WTC11 (cell line): ENCODE results near the gene ICOS. TPM values are rescaled to one million over a fixed set of nuclear protein-coding genes. Genes with fewer than 3 reads are reported as not detected.

Source experiments
- ATAC-seq: fragments of 200-7000 bp; cut with Tn5 transposase; 2 replicates; pipeline ENCODE4 v1.10.0; 2021; ENCODE audit warnings: mild to moderate bottlenecking, moderate library complexity
- CTCF ChIA-PET: fragments of 300-600 bp; sonication (Branson Sonifier 250); formaldehyde crosslinking; loops from one replicate; lab custom pipeline; 2021; ENCODE audit warnings: antibody characterized with exemption; lab: Charles Lee
- POLR2A ChIA-PET: fragments of 350-600 bp; sonication (Branson Sonifier 250); formaldehyde crosslinking; loops from one replicate; lab custom pipeline; 2021; ENCODE audit warnings: antibody characterized with exemption; lab: Charles Lee
- DNase-seq: peaks from one replicate; pipeline ENCODE4 v3.0.0; 2021; ENCODE audit warnings: low spot score
- H3K27ac Mint-ChIP-seq: 2 replicates; pipeline ENCODE4 v1.8.0; 2021; ENCODE audit warnings: mixed read lengths
- H3K27me3 Mint-ChIP-seq: 2 replicates; pipeline ENCODE4 v1.8.0; 2021; ENCODE audit warnings: low read depth, mild to moderate bottlenecking, moderate library complexity, mixed read lengths
- H3K36me3 Mint-ChIP-seq: 2 replicates; pipeline ENCODE4 v1.8.0; 2021; ENCODE audit warnings: mixed read lengths
- H3K4me1 Mint-ChIP-seq: 2 replicates; pipeline ENCODE4 v1.8.0; 2022; ENCODE audit warnings: mixed read lengths
- H3K4me3 Mint-ChIP-seq: 2 replicates; pipeline ENCODE4 v1.8.0; 2021; ENCODE audit warnings: mild to moderate bottlenecking, moderate library complexity, mixed read lengths
- H3K9me3 Mint-ChIP-seq: 2 replicates; pipeline ENCODE4 v1.8.0; 2021; ENCODE audit warnings: mixed read lengths
- ATF1 ChIP-seq: sonication (generic); formaldehyde crosslinking; IDR thresholded peaks from 2 replicates; pipeline ENCODE4 v1.8.1; 2023; ENCODE audit warnings: mild to moderate bottlenecking, moderate library complexity, missing genetic modification reagents
- CDX4 ChIP-seq: fragments of 250-450 bp; sonication (Bioruptor Pico); IDR thresholded peaks from 2 replicates; pipeline ENCODE4 v1.9.0; 2021; ENCODE audit warnings: moderate library complexity, mild to moderate bottlenecking, inconsistent platforms, borderline replicate concordance
- E2F5 ChIP-seq: sonication (generic); formaldehyde crosslinking; IDR thresholded peaks from 2 replicates; pipeline ENCODE4 v1.8.1; 2022; ENCODE audit warnings: mild to moderate bottlenecking, moderate library complexity, missing genetic modification reagents
- ERG ChIP-seq: fragments of 250-450 bp; sonication (Bioruptor Pico); IDR thresholded peaks from 2 replicates; pipeline ENCODE4 v1.8.0; 2021; ENCODE audit warnings: mild to moderate bottlenecking
- FOXK1 ChIP-seq: sonication (generic); formaldehyde crosslinking; IDR thresholded peaks from 2 replicates; pipeline ENCODE4 v1.8.0; 2022; ENCODE audit warnings: mild to moderate bottlenecking, moderate library complexity, missing genetic modification reagents
- GTF2I ChIP-seq: fragments of 250-450 bp; sonication (Bioruptor Pico); conservative IDR thresholded peaks from 2 replicates; pipeline ENCODE4 v1.4.0; 2021; ENCODE audit warnings: mild to moderate bottlenecking
- IRF1 ChIP-seq: sonication (generic); formaldehyde crosslinking; IDR thresholded peaks from 2 replicates; pipeline ENCODE4 v1.8.0; 2023; ENCODE audit warnings: missing genetic modification reagents
- JUN ChIP-seq: sonication (generic); formaldehyde crosslinking; IDR thresholded peaks from 2 replicates; pipeline ENCODE4 v1.8.0; 2023; ENCODE audit warnings: mild to moderate bottlenecking, missing genetic modification reagents
- MAX ChIP-seq: sonication (generic); formaldehyde crosslinking; IDR thresholded peaks from 2 replicates; pipeline ENCODE4 v1.8.0; 2022; ENCODE audit warnings: mild to moderate bottlenecking, missing genetic modification reagents
- MYBL2 ChIP-seq: sonication (generic); formaldehyde crosslinking; IDR thresholded peaks from 2 replicates; pipeline ENCODE4 v1.8.1; 2023; ENCODE audit warnings: mild to moderate bottlenecking, moderate library complexity, missing genetic modification reagents
- NFYB ChIP-seq: sonication (generic); formaldehyde crosslinking; conservative IDR thresholded peaks from 2 replicates; pipeline ENCODE4 v1.8.0; 2022; ENCODE audit warnings: low read depth, missing genetic modification reagents
- NR2C2 ChIP-seq: sonication (generic); formaldehyde crosslinking; IDR thresholded peaks from 2 replicates; pipeline ENCODE4 v1.8.0; 2022; ENCODE audit warnings: mild to moderate bottlenecking, missing genetic modification reagents
- RELA ChIP-seq: sonication (generic); formaldehyde crosslinking; IDR thresholded peaks from 2 replicates; pipeline ENCODE4 v1.8.1; 2022; ENCODE audit warnings: missing genetic modification reagents, mild to moderate bottlenecking, borderline replicate concordance
- RORB ChIP-seq: fragments of 250-450 bp; sonication (Bioruptor Pico); IDR thresholded peaks from 2 replicates; pipeline ENCODE4 v1.9.0; 2021; ENCODE audit warnings: mild to moderate bottlenecking
- SMAD3 ChIP-seq: sonication (generic); formaldehyde crosslinking; IDR thresholded peaks from 2 replicates; pipeline ENCODE4 v1.8.0; 2022; ENCODE audit warnings: missing genetic modification reagents, mild to moderate bottlenecking, borderline replicate concordance
- SMAD4 ChIP-seq: sonication (generic); formaldehyde crosslinking; IDR thresholded peaks from 2 replicates; pipeline ENCODE4 v1.8.0; 2022; ENCODE audit warnings: mild to moderate bottlenecking, missing genetic modification reagents
- STAT6 ChIP-seq: sonication (generic); formaldehyde crosslinking; conservative IDR thresholded peaks from 2 replicates; pipeline ENCODE4 v1.8.1; 2023; ENCODE audit warnings: mild to moderate bottlenecking, low read depth, missing genetic modification reagents, moderate library complexity
- TP53 ChIP-seq: sonication (generic); formaldehyde crosslinking; IDR thresholded peaks from 2 replicates; pipeline ENCODE4 v1.8.1; 2023; ENCODE audit warnings: mild to moderate bottlenecking, missing genetic modification reagents
- ZBTB21 ChIP-seq: sonication (generic); formaldehyde crosslinking; IDR thresholded peaks from 2 replicates; pipeline ENCODE4 v1.8.1; 2023; ENCODE audit warnings: mild to moderate bottlenecking, missing genetic modification reagents, borderline replicate concordance
- ZNF263 ChIP-seq: sonication (generic); formaldehyde crosslinking; IDR thresholded peaks from 2 replicates; pipeline ENCODE4 v1.8.1; 2022; ENCODE audit warnings: low read depth, mild to moderate bottlenecking, moderate library complexity, missing genetic modification reagents
- ZNF281 ChIP-seq: sonication (generic); formaldehyde crosslinking; IDR thresholded peaks from 2 replicates; pipeline ENCODE4 v1.8.0; 2023; ENCODE audit warnings: mild to moderate bottlenecking, missing genetic modification reagents
- ZNF317 ChIP-seq: sonication (generic); formaldehyde crosslinking; IDR thresholded peaks from 2 replicates; pipeline ENCODE4 v1.8.1; 2023; ENCODE audit warnings: low read depth, mild to moderate bottlenecking, moderate library complexity, missing genetic modification reagents, borderline replicate concordance
- ZNF396 ChIP-seq: fragments of 250-450 bp; sonication (Bioruptor Pico); IDR thresholded peaks from 2 replicates; pipeline ENCODE4 v1.8.0; 2021; ENCODE audit warnings: mild to moderate bottlenecking, moderate library complexity, borderline replicate concordance
- ZSCAN18 ChIP-seq: fragments of 250-450 bp; sonication (Bioruptor Pico); IDR thresholded peaks from 2 replicates; pipeline ENCODE4 v2.1.2; 2022; ENCODE audit warnings: mild to moderate bottlenecking, moderate library complexity
- total RNA-seq: library from RNA; stranded (reverse); gene quantifications from 3 replicates; pipeline ENCODE4 v1.2.3, GENCODE V29; 2021

The ICOS gene
- total RNA-seq, 1 experiment from 2014 or later: 0.11 TPM

- H3K27me3 Mint-ChIP-seq: peaks cover 3% of the 10 kb centered on the region; the same call in 1 of the 2 replicates
- TF ChIP-seq E2F5 (CRISPR knock-in tag) (no peak), CDX4 (CRISPR knock-in tag) (no peak), NR2C2 (CRISPR knock-in tag) (no peak), TP53 (CRISPR knock-in tag) (no peak), ZNF396 (CRISPR knock-in tag) (no peak), SMAD4 (no peak), RELA (CRISPR knock-in tag) (no peak), JUN (CRISPR knock-in tag) (no peak), NFYB (CRISPR knock-in tag) (no peak), ZSCAN18 (CRISPR knock-in tag) (no peak), FOXK1 (CRISPR knock-in tag) (no peak), IRF1 (CRISPR knock-in tag) (no peak), ZBTB21 (CRISPR knock-in tag) (no peak), RORB (CRISPR knock-in tag) (no peak), ZNF263 (CRISPR knock-in tag) (no peak)
- ChIA-PET POLR2A (no interaction called here), CTCF (no interaction called here)
- no peak for ATAC-seq
- peaks cover 11% of the 10 kb centered on the region for H3K4me1 Mint-ChIP-seq
- DNase-seq: no peak
- H3K4me3 Mint-ChIP-seq: no peak overlapping the region
- peaks cover 17% of the 10 kb centered on the region for H3K9me3 Mint-ChIP-seq
- H3K36me3 Mint-ChIP-seq: peaks cover under 1% of the 10 kb centered on the region; the same call in 1 of the 2 replicates
- H3K27ac Mint-ChIP-seq: no peak overlapping the region
Measured at GRCh38 chr2:203973676-203974075, 37.1 kb downstream of the ICOS start.

- peaks cover 8% of the 10 kb centered on the region; the same call in 1 of the 2 replicates for H3K9me3 Mint-ChIP-seq
- H3K4me1 Mint-ChIP-seq: peaks cover 11% of the 10 kb centered on the region
- no peak overlapping the region for H3K4me3 Mint-ChIP-seq
- DNase-seq: no peak
- H3K27ac Mint-ChIP-seq: no peak overlapping the region; the same call in 1 of the 2 replicates
- no peaks in the 10 kb centered on the region for H3K36me3 Mint-ChIP-seq
- ATAC-seq: peak; percentile 51
- CTCF ChIA-PET: interaction anchor here (1.6 kb wide), 1 partner anchor 32 kb away, joined by 3 read pairs; no protein-coding TSS in a partner anchor
- POLR2A ChIA-PET: interaction anchor here (0.5 kb wide), 1 partner anchor 1682 kb away, joined by 8 read pairs; no protein-coding TSS in a partner anchor
- no peaks in the 10 kb centered on the region; the same call in 1 of the 2 replicates for H3K27me3 Mint-ChIP-seq
- TF ChIP-seq ZNF396 (CRISPR knock-in tag) (no peak), GTF2I (no peak), MAX (CRISPR knock-in tag) (no peak), ZNF281 (CRISPR knock-in tag) (no peak), ZNF317 (CRISPR knock-in tag) (no peak), CDX4 (CRISPR knock-in tag) (no peak), SMAD3 (CRISPR knock-in tag) (no peak), STAT6 (CRISPR knock-in tag) (no peak), MYBL2 (CRISPR knock-in tag) (no peak), ERG (no peak), ATF1 (no peak)
Measured at GRCh38 chr2:203975912-203976311, 39.3 kb downstream of the ICOS start.
